GM23338 (cell line): Measurements from ENCODE around the gene DOCK3. TPM values are rescaled to one million over a fixed set of nuclear protein-coding genes. Genes with fewer than 3 reads are reported as not detected.
A peak's percentile ranks its signal among the peaks of the same experiment; 100 is the strongest.

Experiments
- ATAC-seq: fragments of 200-7000 bp; cut with Tn5 transposase; 3 replicates; pipeline ENCODE4 v1.9.1; 2020
- DNase-seq: peaks from one replicate; pipeline ENCODE4 v3.0.0-alpha.2; 2015; ENCODE audit warnings: low spot score
- H2AFZ ChIP-seq: fragments of 200-600 bp; sonication (generic); 2 replicates; pipeline ENCODE4 v1.8.0; 2016; ENCODE audit warnings: antibody characterized with exemption, mild to moderate bottlenecking, moderate library complexity
- H3F3A ChIP-seq: fragments of 200-600 bp; sonication (generic); replicated peaks from 2 replicates; pipeline ENCODE4 v1.8.0; 2017; ENCODE audit warnings: antibody characterized with exemption, mixed run types, low read depth
- H3K27ac ChIP-seq: fragments of 200-600 bp; sonication (generic); 2 replicates; pipeline ENCODE4 v1.6.1; 2016; ENCODE audit warnings: low read depth
- H3K27me3 ChIP-seq: fragments of 200-600 bp; sonication (generic); 2 replicates; pipeline ENCODE4 v1.8.0; 2016; ENCODE audit warnings: mild to moderate bottlenecking, mixed run types, moderate library complexity; ENCODE audit not compliant: insufficient read depth
- H3K36me3 ChIP-seq: fragments of 200-600 bp; sonication (generic); 2 replicates; pipeline ENCODE4 v1.8.0; 2016; ENCODE audit warnings: mild to moderate bottlenecking; ENCODE audit not compliant: insufficient read depth
- H3K4me1 ChIP-seq: fragments of 200-600 bp; sonication (generic); 2 replicates; pipeline ENCODE4 v1.8.0; 2016; ENCODE audit warnings: mild to moderate bottlenecking, moderate library complexity; ENCODE audit not compliant: insufficient read depth
- H3K4me2 ChIP-seq: fragments of 200-600 bp; sonication (generic); 2 replicates; pipeline ENCODE4 v1.7.1; 2017; ENCODE audit warnings: mixed run types
- H3K4me3 ChIP-seq: fragments of 200-600 bp; sonication (generic); 2 replicates; pipeline ENCODE4 v1.6.1; 2016; ENCODE audit warnings: mixed run types
- H3K79me2 ChIP-seq: fragments of 200-600 bp; sonication (generic); replicated peaks from 2 replicates; pipeline ENCODE4 v1.8.0; 2017; ENCODE audit warnings: mild to moderate bottlenecking; ENCODE audit not compliant: insufficient read depth
- H3K9me2 ChIP-seq: fragments of 200-600 bp; sonication (generic); 2 replicates; pipeline ENCODE4 v1.8.0; 2017; ENCODE audit not compliant: insufficient read depth
- H4K20me1 ChIP-seq: fragments of 200-600 bp; sonication (generic); replicated peaks from 2 replicates; pipeline ENCODE4 v1.8.0; 2017; ENCODE audit warnings: mild to moderate bottlenecking; ENCODE audit not compliant: insufficient read depth
- H3K27ac Mint-ChIP-seq: 2 replicates; pipeline ENCODE4 v1.8.0; 2020; ENCODE audit warnings: inconsistent platforms, mild to moderate bottlenecking, moderate library complexity, mixed read lengths
- H3K27me3 Mint-ChIP-seq: 3 replicates; pipeline ENCODE4 v1.8.0; 2022; ENCODE audit warnings: low read depth, mild to moderate bottlenecking, moderate library complexity, mixed read lengths, inconsistent platforms; ENCODE audit not compliant: insufficient read depth, poor library complexity
- H3K36me3 Mint-ChIP-seq: 3 replicates; pipeline ENCODE4 v1.8.0; 2021; ENCODE audit warnings: low read depth, mild to moderate bottlenecking, inconsistent platforms, moderate library complexity, mixed read lengths
- H3K4me1 Mint-ChIP-seq: 3 replicates; pipeline ENCODE4 v1.8.0; 2020; ENCODE audit warnings: mild to moderate bottlenecking, inconsistent platforms, mixed read lengths
- H3K4me3 Mint-ChIP-seq: 3 replicates; pipeline ENCODE4 v1.8.0; 2021; ENCODE audit warnings: moderate library complexity, mild to moderate bottlenecking, inconsistent platforms, mixed read lengths
- H3K9me3 Mint-ChIP-seq: 3 replicates; pipeline ENCODE4 v1.8.0; 2020; ENCODE audit warnings: moderate library complexity, mild to moderate bottlenecking, inconsistent platforms, mixed read lengths
- EZH2phosphoT487 ChIP-seq: fragments of 200-600 bp; sonication (generic); IDR thresholded peaks from one replicate; pipeline ENCODE4 v1.8.1; 2018; ENCODE audit warnings: antibody characterized with exemption; ENCODE audit not compliant: unreplicated experiment
- JUNB ChIP-seq: IDR thresholded peaks from one replicate; pipeline ENCODE4 v1.6.1; 2016; ENCODE audit warnings: antibody characterized with exemption; ENCODE audit not compliant: unreplicated experiment
- NANOG ChIP-seq: IDR thresholded peaks from 2 replicates; pipeline ENCODE4 v1.6.1; 2016; ENCODE audit warnings: antibody characterized with exemption, borderline replicate concordance
- POLR2AphosphoS5 ChIP-seq: IDR thresholded peaks from 2 replicates; pipeline ENCODE4 v1.6.1; 2016; ENCODE audit warnings: antibody characterized with exemption, low read depth
- STAT1 ChIP-seq: IDR thresholded peaks from one replicate; pipeline ENCODE4 v1.6.1; 2016; ENCODE audit warnings: antibody characterized with exemption; ENCODE audit not compliant: unreplicated experiment
- ZNF331 ChIP-seq: fragments of 250-450 bp; sonication (Bioruptor Pico); IDR thresholded peaks from 2 replicates; pipeline ENCODE4 v1.5.0; 2020; ENCODE audit warnings: low read depth, mild to moderate bottlenecking, moderate library complexity
- polyA plus RNA-seq: library from polyadenylated mRNA; unstranded; fragments of >200 nt; fragmentation: Nextera tagmentation; extraction: Ambion mirVana; gene quantifications from 2 replicates; pipeline ENCODE4 v1.2.1, GENCODE V29; 2016
- total RNA-seq: library from RNA; depleted of rRNA; stranded (reverse); fragments of >200 nt; shearing (Covaris generic); gene quantifications from 2 replicates; pipeline ENCODE4 v1.2.3, GENCODE V29; 2014
- TF ChIP-seq, protein P1 (sequence below), 2 experiments: fragments of 200-600 bp in 1 of 2; sonication (generic) in 1 of 2; conservative IDR thresholded peaks; 2 replicates each; pipeline versions ENCODE4 v1.5.1 to v1.6.1; 2016 to 2017; ENCODE audit warnings: antibody characterized with exemption in 2 of 2, low read depth in 2 of 2, mild to moderate bottlenecking in 2 of 2, moderate library complexity in 1 of 2
- TF ChIP-seq, protein P2 (sequence below): IDR thresholded peaks from 2 replicates; pipeline ENCODE4 v1.6.1; 2016; ENCODE audit warnings: antibody characterized with exemption
- TF ChIP-seq, protein P3 (sequence below): IDR thresholded peaks from one replicate; pipeline ENCODE4 v1.6.1; 2018; ENCODE audit warnings: antibody characterized with exemption; ENCODE audit not compliant: unreplicated experiment
- TF ChIP-seq, protein P4 (sequence below): fragments of 250-450 bp; sonication (Bioruptor Pico); IDR thresholded peaks from 2 replicates; pipeline ENCODE4 v1.5.0; 2020; ENCODE audit warnings: mild to moderate bottlenecking, moderate library complexity

Gene DOCK3
- total and polyA plus RNA-seq, 2 experiments from 2014 or later = 2.4 to 5.6 TPM

DNA sequence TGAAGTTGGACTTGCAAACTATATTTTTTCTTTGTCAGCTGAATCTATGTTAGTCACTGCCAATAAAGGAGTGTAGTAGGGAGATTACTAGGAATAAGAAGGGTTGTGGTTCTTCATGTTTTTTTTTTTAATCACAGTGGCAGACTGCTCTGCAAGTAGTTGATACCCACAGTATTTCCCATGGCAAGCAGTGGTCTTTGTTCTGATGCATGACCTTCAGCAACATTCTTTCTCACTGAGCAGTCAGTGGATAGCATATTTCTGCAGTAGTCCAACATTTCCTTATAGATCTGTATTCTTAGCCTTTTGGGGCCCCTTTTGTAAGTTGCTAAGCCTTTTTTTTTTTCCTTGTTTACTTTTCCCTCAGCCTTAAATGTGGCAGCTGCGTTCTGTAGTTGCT lies 151.1 kb downstream of the DOCK3 start (continued):
- no peak for TF ChIP-seq JUNB
- TF ChIP-seq, protein P1, sequence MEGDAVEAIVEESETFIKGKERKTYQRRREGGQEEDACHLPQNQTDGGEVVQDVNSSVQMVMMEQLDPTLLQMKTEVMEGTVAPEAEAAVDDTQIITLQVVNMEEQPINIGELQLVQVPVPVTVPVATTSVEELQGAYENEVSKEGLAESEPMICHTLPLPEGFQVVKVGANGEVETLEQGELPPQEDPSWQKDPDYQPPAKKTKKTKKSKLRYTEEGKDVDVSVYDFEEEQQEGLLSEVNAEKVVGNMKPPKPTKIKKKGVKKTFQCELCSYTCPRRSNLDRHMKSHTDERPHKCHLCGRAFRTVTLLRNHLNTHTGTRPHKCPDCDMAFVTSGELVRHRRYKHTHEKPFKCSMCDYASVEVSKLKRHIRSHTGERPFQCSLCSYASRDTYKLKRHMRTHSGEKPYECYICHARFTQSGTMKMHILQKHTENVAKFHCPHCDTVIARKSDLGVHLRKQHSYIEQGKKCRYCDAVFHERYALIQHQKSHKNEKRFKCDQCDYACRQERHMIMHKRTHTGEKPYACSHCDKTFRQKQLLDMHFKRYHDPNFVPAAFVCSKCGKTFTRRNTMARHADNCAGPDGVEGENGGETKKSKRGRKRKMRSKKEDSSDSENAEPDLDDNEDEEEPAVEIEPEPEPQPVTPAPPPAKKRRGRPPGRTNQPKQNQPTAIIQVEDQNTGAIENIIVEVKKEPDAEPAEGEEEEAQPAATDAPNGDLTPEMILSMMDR (conservative IDR thresholded peaks at IDR 0.05; ENCODE audit: low read depth in 2 of 2) = no peak
- TF ChIP-seq, protein P2, sequence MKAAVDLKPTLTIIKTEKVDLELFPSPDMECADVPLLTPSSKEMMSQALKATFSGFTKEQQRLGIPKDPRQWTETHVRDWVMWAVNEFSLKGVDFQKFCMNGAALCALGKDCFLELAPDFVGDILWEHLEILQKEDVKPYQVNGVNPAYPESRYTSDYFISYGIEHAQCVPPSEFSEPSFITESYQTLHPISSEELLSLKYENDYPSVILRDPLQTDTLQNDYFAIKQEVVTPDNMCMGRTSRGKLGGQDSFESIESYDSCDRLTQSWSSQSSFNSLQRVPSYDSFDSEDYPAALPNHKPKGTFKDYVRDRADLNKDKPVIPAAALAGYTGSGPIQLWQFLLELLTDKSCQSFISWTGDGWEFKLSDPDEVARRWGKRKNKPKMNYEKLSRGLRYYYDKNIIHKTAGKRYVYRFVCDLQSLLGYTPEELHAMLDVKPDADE = no peak
- no peak for TF ChIP-seq EZH2phosphoT487
- TF ChIP-seq, protein P3, sequence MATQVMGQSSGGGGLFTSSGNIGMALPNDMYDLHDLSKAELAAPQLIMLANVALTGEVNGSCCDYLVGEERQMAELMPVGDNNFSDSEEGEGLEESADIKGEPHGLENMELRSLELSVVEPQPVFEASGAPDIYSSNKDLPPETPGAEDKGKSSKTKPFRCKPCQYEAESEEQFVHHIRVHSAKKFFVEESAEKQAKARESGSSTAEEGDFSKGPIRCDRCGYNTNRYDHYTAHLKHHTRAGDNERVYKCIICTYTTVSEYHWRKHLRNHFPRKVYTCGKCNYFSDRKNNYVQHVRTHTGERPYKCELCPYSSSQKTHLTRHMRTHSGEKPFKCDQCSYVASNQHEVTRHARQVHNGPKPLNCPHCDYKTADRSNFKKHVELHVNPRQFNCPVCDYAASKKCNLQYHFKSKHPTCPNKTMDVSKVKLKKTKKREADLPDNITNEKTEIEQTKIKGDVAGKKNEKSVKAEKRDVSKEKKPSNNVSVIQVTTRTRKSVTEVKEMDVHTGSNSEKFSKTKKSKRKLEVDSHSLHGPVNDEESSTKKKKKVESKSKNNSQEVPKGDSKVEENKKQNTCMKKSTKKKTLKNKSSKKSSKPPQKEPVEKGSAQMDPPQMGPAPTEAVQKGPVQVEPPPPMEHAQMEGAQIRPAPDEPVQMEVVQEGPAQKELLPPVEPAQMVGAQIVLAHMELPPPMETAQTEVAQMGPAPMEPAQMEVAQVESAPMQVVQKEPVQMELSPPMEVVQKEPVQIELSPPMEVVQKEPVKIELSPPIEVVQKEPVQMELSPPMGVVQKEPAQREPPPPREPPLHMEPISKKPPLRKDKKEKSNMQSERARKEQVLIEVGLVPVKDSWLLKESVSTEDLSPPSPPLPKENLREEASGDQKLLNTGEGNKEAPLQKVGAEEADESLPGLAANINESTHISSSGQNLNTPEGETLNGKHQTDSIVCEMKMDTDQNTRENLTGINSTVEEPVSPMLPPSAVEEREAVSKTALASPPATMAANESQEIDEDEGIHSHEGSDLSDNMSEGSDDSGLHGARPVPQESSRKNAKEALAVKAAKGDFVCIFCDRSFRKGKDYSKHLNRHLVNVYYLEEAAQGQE = no peak
- no peak for TF ChIP-seq POLR2AphosphoS5
- no peak for TF ChIP-seq STAT1
- no peak for TF ChIP-seq ZNF331 (CRISPR knock-in tag)
- TF ChIP-seq NANOG = no peak

DNA sequence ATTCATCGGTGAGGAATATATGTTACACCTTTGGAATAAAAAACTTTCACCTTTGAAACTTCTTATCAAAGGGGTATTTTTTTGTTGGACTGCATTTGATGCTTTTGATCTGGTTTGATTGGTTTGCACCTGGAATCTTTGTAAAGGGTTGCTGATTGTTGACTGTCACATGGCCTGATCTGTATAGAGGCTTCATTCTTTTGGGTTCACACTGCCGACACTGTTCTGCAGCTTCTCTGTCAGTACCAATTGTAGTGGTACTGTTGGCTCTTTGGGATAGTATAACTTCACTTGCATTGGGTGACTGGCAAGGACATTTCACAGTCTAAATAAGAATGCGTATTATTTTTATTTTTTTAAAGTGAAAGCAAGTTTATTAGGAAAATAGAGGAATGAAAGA lies 155.7 kb downstream of the DOCK3 start:
- H2AFZ ChIP-seq = no peak overlapping the region
- H3K27me3 ChIP-seq = no peaks in the 10 kb centered on the region
- H3F3A ChIP-seq = no peaks in the 10 kb centered on the region
- H3K79me2 ChIP-seq = no peaks in the 10 kb centered on the region; the same call in 1 of the 2 replicates
- Mint-ChIP-seq H3K36me3 (peaks cover 23% of the 10 kb centered on the region), H3K9me3 (peaks cover 30% of the 10 kb centered on the region), H3K4me1 (peaks cover 9% of the 10 kb centered on the region), H3K4me3 (no peak overlapping the region), H3K27ac (no peak overlapping the region; the same call in 1 of the 2 replicates), H3K27me3 (no peaks in the 10 kb centered on the region)
- H4K20me1 ChIP-seq = no peaks in the 10 kb centered on the region
- ATAC-seq (peak; percentile 59), DNase-seq (no peak)
- no peak overlapping the region for H3K4me3 ChIP-seq
- peaks cover 20% of the 10 kb centered on the region for H3K4me1 ChIP-seq
- 0 out of 2 replicates have a peak, but pooled peaks cover 9% of the 10 kb centered on the region for H3K36me3 ChIP-seq
- H3K27ac ChIP-seq = no peak overlapping the region
- no peaks in the 10 kb centered on the region for H3K9me2 ChIP-seq
- H3K4me2 ChIP-seq = no peak overlapping the region
- TF ChIP-seq JUNB = no peak
- TF ChIP-seq, protein P4, sequence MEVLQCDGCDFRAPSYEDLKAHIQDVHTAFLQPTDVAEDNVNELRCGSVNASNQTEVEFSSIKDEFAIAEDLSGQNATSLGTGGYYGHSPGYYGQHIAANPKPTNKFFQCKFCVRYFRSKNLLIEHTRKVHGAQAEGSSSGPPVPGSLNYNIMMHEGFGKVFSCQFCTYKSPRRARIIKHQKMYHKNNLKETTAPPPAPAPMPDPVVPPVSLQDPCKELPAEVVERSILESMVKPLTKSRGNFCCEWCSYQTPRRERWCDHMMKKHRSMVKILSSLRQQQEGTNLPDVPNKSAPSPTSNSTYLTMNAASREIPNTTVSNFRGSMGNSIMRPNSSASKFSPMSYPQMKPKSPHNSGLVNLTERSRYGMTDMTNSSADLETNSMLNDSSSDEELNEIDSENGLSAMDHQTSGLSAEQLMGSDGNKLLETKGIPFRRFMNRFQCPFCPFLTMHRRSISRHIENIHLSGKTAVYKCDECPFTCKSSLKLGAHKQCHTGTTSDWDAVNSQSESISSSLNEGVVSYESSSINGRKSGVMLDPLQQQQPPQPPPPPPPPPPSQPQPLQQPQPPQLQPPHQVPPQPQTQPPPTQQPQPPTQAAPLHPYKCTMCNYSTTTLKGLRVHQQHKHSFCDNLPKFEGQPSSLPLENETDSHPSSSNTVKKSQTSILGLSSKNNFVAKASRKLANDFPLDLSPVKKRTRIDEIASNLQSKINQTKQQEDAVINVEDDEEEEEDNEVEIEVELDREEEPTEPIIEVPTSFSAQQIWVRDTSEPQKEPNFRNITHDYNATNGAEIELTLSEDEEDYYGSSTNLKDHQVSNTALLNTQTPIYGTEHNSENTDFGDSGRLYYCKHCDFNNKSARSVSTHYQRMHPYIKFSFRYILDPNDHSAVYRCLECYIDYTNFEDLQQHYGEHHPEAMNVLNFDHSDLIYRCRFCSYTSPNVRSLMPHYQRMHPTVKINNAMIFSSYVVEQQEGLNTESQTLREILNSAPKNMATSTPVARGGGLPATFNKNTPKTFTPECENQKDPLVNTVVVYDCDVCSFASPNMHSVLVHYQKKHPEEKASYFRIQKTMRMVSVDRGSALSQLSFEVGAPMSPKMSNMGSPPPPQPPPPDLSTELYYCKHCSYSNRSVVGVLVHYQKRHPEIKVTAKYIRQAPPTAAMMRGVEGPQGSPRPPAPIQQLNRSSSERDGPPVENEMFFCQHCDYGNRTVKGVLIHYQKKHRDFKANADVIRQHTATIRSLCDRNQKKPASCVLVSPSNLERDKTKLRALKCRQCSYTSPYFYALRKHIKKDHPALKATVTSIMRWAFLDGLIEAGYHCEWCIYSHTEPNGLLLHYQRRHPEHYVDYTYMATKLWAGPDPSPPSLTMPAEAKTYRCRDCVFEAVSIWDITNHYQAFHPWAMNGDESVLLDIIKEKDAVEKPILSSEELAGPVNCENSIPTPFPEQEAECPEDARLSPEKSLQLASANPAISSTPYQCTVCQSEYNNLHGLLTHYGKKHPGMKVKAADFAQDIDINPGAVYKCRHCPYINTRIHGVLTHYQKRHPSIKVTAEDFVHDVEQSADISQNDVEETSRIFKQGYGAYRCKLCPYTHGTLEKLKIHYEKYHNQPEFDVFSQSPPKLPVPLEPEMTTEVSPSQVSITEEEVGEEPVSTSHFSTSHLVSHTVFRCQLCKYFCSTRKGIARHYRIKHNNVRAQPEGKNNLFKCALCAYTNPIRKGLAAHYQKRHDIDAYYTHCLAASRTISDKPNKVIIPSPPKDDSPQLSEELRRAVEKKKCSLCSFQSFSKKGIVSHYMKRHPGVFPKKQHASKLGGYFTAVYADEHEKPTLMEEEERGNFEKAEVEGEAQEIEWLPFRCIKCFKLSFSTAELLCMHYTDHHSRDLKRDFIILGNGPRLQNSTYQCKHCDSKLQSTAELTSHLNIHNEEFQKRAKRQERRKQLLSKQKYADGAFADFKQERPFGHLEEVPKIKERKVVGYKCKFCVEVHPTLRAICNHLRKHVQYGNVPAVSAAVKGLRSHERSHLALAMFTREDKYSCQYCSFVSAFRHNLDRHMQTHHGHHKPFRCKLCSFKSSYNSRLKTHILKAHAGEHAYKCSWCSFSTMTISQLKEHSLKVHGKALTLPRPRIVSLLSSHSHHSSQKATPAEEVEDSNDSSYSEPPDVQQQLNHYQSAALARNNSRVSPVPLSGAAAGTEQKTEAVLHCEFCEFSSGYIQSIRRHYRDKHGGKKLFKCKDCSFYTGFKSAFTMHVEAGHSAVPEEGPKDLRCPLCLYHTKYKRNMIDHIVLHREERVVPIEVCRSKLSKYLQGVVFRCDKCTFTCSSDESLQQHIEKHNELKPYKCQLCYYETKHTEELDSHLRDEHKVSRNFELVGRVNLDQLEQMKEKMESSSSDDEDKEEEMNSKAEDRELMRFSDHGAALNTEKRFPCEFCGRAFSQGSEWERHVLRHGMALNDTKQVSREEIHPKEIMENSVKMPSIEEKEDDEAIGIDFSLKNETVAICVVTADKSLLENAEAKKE = no peak
